A549 (cell line): Measurements from ENCODE around the gene MCTP1. TPM values are rescaled to one million over a fixed set of nuclear protein-coding genes. Genes with fewer than 3 reads are reported as not detected.

Experiments
- ATAC-seq, 2 experiments: fragments of 200-7000 bp in 1 of 2; fragments of >200 bp in 1 of 2; cut with Nextera tagmentation in 1 of 2; cut with Tn5 transposase in 1 of 2; 3 replicates each; pipeline versions ENCODE4 v1.8.0 to v1.9.1; 2018 to 2020; ENCODE audit warnings: mild to moderate bottlenecking in 1 of 2, moderate library complexity in 1 of 2
- CTCF ChIA-PET: fragments of 300-600 bp; sonication (Branson Sonifier 250); formaldehyde crosslinking; extraction: SDS; loops from one replicate; lab custom pipeline; 2021; ENCODE audit warnings: antibody characterized with exemption, inconsistent platforms; lab: Yijun Ruan, JAX
- POLR2A ChIA-PET: fragments of 350-600 bp; formaldehyde crosslinking; extraction: SDS; loops from one replicate; lab custom pipeline; 2021; ENCODE audit warnings: antibody characterized with exemption, inconsistent platforms; lab: Yijun Ruan, JAX
- DNase-seq, 2 experiments: peaks; one replicate each; pipeline versions ENCODE4 v3.0.0 to v3.0.0-alpha.2; 2011 to 2016; ENCODE audit warnings: low read depth in 1 of 2, low spot score in 1 of 2
- FAIRE-seq: peaks from 2 replicates; lab custom pipeline; 2011; peaks lifted over from hg19 to GRCh38; lab: Jason Lieb, UNC
- H3K27ac ChIP-seq, 2 experiments: fragments of >200 bp; sonication (Bioruptor Twin); formaldehyde crosslinking; 3 replicates each; pipeline ENCODE4 v1.5.1; 2016 to 2017
- H3K4me1 ChIP-seq: fragments of >200 bp; sonication (Bioruptor Twin); formaldehyde crosslinking; 3 replicates; pipeline ENCODE4 v1.6.1; 2016
- H3K4me2 ChIP-seq: fragments of >200 bp; sonication (Bioruptor Twin); formaldehyde crosslinking; 3 replicates; pipeline ENCODE4 v1.6.1; 2016
- H3K4me3 ChIP-seq: fragments of >200 bp; sonication (Bioruptor Twin); formaldehyde crosslinking; 3 replicates; pipeline ENCODE4 v1.5.1; 2016
- H3K9me3 ChIP-seq: fragments of >200 bp; sonication (Bioruptor Twin); formaldehyde crosslinking; 3 replicates; pipeline ENCODE4 v1.6.1; 2016
- ATOH8 ChIP-seq: fragments of 250-450 bp; sonication (Bioruptor Pico); IDR thresholded peaks from 2 replicates; pipeline ENCODE4 v1.5.0; 2020; ENCODE audit warnings: low read depth, mild to moderate bottlenecking, moderate library complexity
- BCL3 ChIP-seq: fragments of >200 bp; sonication (Bioruptor Twin); formaldehyde crosslinking; IDR thresholded peaks from 3 replicates; pipeline ENCODE4 v1.6.1; 2016
- CBX2 ChIP-seq: fragments of 200-600 bp; sonication (generic); IDR thresholded peaks from 2 replicates; pipeline ENCODE4 v1.6.1; 2016; ENCODE audit warnings: low read depth, mild to moderate bottlenecking, borderline replicate concordance
- CHD2 ChIP-seq: fragments of 150-350 bp; IDR thresholded peaks from 2 replicates; pipeline ENCODE4 v1.6.1; 2014; ENCODE audit warnings: low read length; ENCODE audit not compliant: partially characterized antibody
- CTCF ChIP-seq: fragments of >200 bp; sonication (Bioruptor Twin); formaldehyde crosslinking; IDR thresholded peaks from 3 replicates; pipeline ENCODE4 v1.5.1; 2016
- E2F6 ChIP-seq: IDR thresholded peaks from 2 replicates; pipeline ENCODE4 v1.6.1; 2012; ENCODE audit warnings: low read depth, borderline replicate concordance
- EHF ChIP-seq: fragments of 250-450 bp; sonication (Bioruptor Pico); IDR thresholded peaks from 2 replicates; pipeline ENCODE4 v1.5.0; 2020; ENCODE audit warnings: mild to moderate bottlenecking
- EP300 ChIP-seq, 2 experiments: fragments of >200 bp; sonication (Bioruptor Twin); formaldehyde crosslinking; IDR thresholded peaks; 2 replicates in 1 of 2; 3 replicates in 1 of 2; pipeline ENCODE4 v1.6.1; 2016 to 2017
- FOSB ChIP-seq: fragments of 250-450 bp; sonication (Bioruptor Pico); IDR thresholded peaks from 2 replicates; pipeline ENCODE4 v1.5.0; 2020; ENCODE audit warnings: mild to moderate bottlenecking, moderate library complexity
- HOXA7 ChIP-seq: fragments of 250-450 bp; sonication (Bioruptor Pico); IDR thresholded peaks from 2 replicates; pipeline ENCODE4 v1.5.0; 2020; ENCODE audit warnings: mild to moderate bottlenecking, moderate library complexity
- JUNB ChIP-seq: fragments of >200 bp; sonication (Bioruptor Twin); formaldehyde crosslinking; IDR thresholded peaks from 2 replicates; pipeline ENCODE4 v1.6.1; 2016
- KDM1A ChIP-seq: fragments of 200-600 bp; sonication (generic); IDR thresholded peaks from 2 replicates; pipeline ENCODE4 v1.6.1; 2016; ENCODE audit warnings: low read depth, mild to moderate bottlenecking
- KDM5A ChIP-seq: fragments of 200-600 bp; sonication (generic); IDR thresholded peaks from 2 replicates; pipeline ENCODE4 v1.6.1; 2016; ENCODE audit warnings: antibody characterized with exemption, mild to moderate bottlenecking
- MAZ ChIP-seq: fragments of 150-350 bp; IDR thresholded peaks from 2 replicates; pipeline ENCODE4 v1.6.1; 2014; ENCODE audit warnings: antibody characterized with exemption, low read depth, low read length, borderline replicate concordance
- MYC ChIP-seq: IDR thresholded peaks from 2 replicates; pipeline ENCODE4 v1.6.1; 2012; ENCODE audit warnings: mild to moderate bottlenecking, inconsistent platforms, low read length, improper control_type of control experiment, borderline replicate concordance
- NFE2L2 ChIP-seq: fragments of 150-350 bp; conservative IDR thresholded peaks from 2 replicates; pipeline ENCODE4 v1.6.1; 2014; ENCODE audit warnings: low read length
- NPAS2 ChIP-seq: fragments of 250-450 bp; sonication (Bioruptor Pico); IDR thresholded peaks from 2 replicates; pipeline ENCODE4 v1.8.0; 2022; ENCODE audit warnings: mild to moderate bottlenecking, moderate library complexity, borderline replicate concordance
- PBX3 ChIP-seq: IDR thresholded peaks from 2 replicates; pipeline ENCODE4 v1.6.1; 2012
- PHF8 ChIP-seq: fragments of 200-600 bp; sonication (generic); IDR thresholded peaks from 2 replicates; pipeline ENCODE4 v1.6.1; 2016; ENCODE audit warnings: low read depth, mild to moderate bottlenecking, antibody characterized with exemption, moderate library complexity, borderline replicate concordance
- POLR2AphosphoS2 ChIP-seq: conservative IDR thresholded peaks from 2 replicates; pipeline ENCODE4 v1.6.1; 2012; ENCODE audit warnings: low read length, improper control_type of control experiment, inconsistent platforms
- RARB ChIP-seq: fragments of 250-450 bp; sonication (Bioruptor Pico); IDR thresholded peaks from 2 replicates; pipeline ENCODE4 v1.8.0; 2021; ENCODE audit warnings: mild to moderate bottlenecking, moderate library complexity
- RFX5 ChIP-seq: fragments of 450-650 bp; IDR thresholded peaks from 2 replicates; pipeline ENCODE4 v1.7.1; 2014; ENCODE audit warnings: antibody characterized with exemption, mild to moderate bottlenecking, moderate library complexity
- USF2 ChIP-seq: fragments of 450-650 bp; IDR thresholded peaks from 2 replicates; pipeline ENCODE4 v1.6.1; 2014; ENCODE audit warnings: antibody characterized with exemption
- ZNF302 ChIP-seq: fragments of 250-450 bp; sonication (Bioruptor Pico); IDR thresholded peaks from 2 replicates; pipeline ENCODE4 v1.9.0; 2021; ENCODE audit warnings: inconsistent platforms, mild to moderate bottlenecking, moderate library complexity
- ZSCAN20 ChIP-seq: fragments of 250-450 bp; sonication (Bioruptor Pico); IDR thresholded peaks from 2 replicates; pipeline ENCODE4 v1.8.0; 2022; ENCODE audit warnings: mild to moderate bottlenecking, moderate library complexity
- WGBS: methylation state at CpG from one replicate; pipeline ENCODE4 v1.1.6; 2017; ENCODE audit errors: missing lambda C conversion rate; 5-methylcytosine and 5-hydroxymethylcytosine counted together
- polyA plus RNA-seq, 4 experiments: library from polyadenylated mRNA; depleted of rRNA in 3 of 4; stranded (reverse); fragments of >200 nt; fragmentation: RNase III in 1 of 4; extraction: RNeasy Plus Mini Kit Qiagen cat#74134 plus additional on column Dnase treatment in 1 of 4; gene quantifications; 2 replicates in 3 of 4; 3 replicates in 1 of 4; pipeline ENCODE4 v1.2.3, GENCODE V29; 2011 to 2017

Gene MCTP1
- polyA plus RNA-seq, 2 of the 4 experiments (the other 2 are of a cell fraction) = 5.4 to 6.9 TPM

- Histone ChIP-seq H3K4me2 (no peak overlapping the region), H3K4me1 (no peaks in the 10 kb centered on the region), H3K9me3 (no peaks in the 10 kb centered on the region; the same call in 2 of the 3 replicates), H3K27ac (no peak overlapping the region), H3K4me3 (no peak overlapping the region)
- WGBS = 17% methylated on average over 3 of the region's 4 CpGs
- no peak for TF ChIP-seq ZSCAN20 (CRISPR knock-in tag)
- TF ChIP-seq HOXA7 (CRISPR knock-in tag) = no peak
- no peak for TF ChIP-seq KDM1A
- TF ChIP-seq BCL3 = no peak
- TF ChIP-seq PHF8 = no peak
- TF ChIP-seq RARB (CRISPR knock-in tag) = no peak
- TF ChIP-seq CBX2 = no peak
- TF ChIP-seq EHF (CRISPR knock-in tag) = no peak
- no peak for FAIRE-seq
- ATAC-seq = no peak; a peak in 1 of 6 replicates
- ChIA-PET POLR2A (no interaction called here), CTCF (no interaction called here)
- DNase-seq = no peak
Observed at GRCh38 chr5:95113489-95113888, 171.4 kb downstream of the MCTP1 start.

GRCh38 chr5:95111141-95111540, 173.8 kb downstream of the MCTP1 start:
- Histone ChIP-seq H3K4me3 (no peak overlapping the region), H3K4me1 (no peaks in the 10 kb centered on the region)
- no peak for FAIRE-seq
- CTCF ChIA-PET = no interaction called here
- TF ChIP-seq NFE2L2 (no peak), ATOH8 (no peak), JUNB (no peak), USF2 (no peak), KDM5A (no peak), PBX3 (no peak), E2F6 (no peak)
- TF ChIP-seq, all 56 proteins: peak for 0
- Histone ChIP-seq H3K27ac (no peak overlapping the region), H3K4me2 (no peak overlapping the region), H3K9me3 (no peaks in the 10 kb centered on the region; the same call in 2 of the 3 replicates)
- DNase-seq (no peak), ATAC-seq (no peak)
- POLR2A ChIA-PET = no interaction called here

GRCh38 chr5:95110118-95110517, 174.8 kb downstream of the MCTP1 start:
- FAIRE-seq (no peak), ATAC-seq (no peak), DNase-seq (no peak)
- CTCF ChIA-PET = interaction anchor here (1.2 kb wide), 1 partner anchor 8 kb away, joined by 3 read pairs; no protein-coding TSS in a partner anchor
- H3K4me2 ChIP-seq = no peak overlapping the region
- no peaks in the 10 kb centered on the region for H3K9me3 ChIP-seq
- H3K4me1 ChIP-seq = no peaks in the 10 kb centered on the region
- POLR2A ChIA-PET = no interaction called here
- WGBS = 4% methylated on average over 1 of the region's 1 CpG
- H3K27ac ChIP-seq = no peak overlapping the region
- TF ChIP-seq RFX5 (no peak), EP300 (IDR thresholded peaks at IDR 0.05) (no peak), MAZ (no peak), ZNF302 (no peak), MYC (no peak), FOSB (CRISPR knock-in tag) (no peak), USF2 (no peak), CTCF (no peak), KDM5A (no peak), CHD2 (no peak), NPAS2 (CRISPR knock-in tag) (no peak), POLR2AphosphoS2 (no peak), BCL3 (no peak)
- TF ChIP-seq, all 56 proteins: peak for 0
- no peak overlapping the region for H3K4me3 ChIP-seq
